Smooth muscle cell (in vitro differentiated cells): Measurements from ENCODE around the gene PSMG3. TPM values are rescaled to one million over a fixed set of nuclear protein-coding genes. Genes with fewer than 3 reads are reported as not detected.

Experiments used
- DNase-seq: peaks from one replicate; lab custom pipeline; 2025; ENCODE audit not compliant: unreplicated experiment; lab: John Stamatoyannopoulos, UW
- H2AFZ ChIP-seq: fragments of 200-600 bp; sonication (generic); 2 replicates; pipeline ENCODE4 v1.6.0; 2016; ENCODE audit warnings: antibody characterized with exemption, low read depth, mild to moderate bottlenecking
- H3F3A ChIP-seq: fragments of 200-600 bp; sonication (generic); 2 replicates; pipeline ENCODE4 v1.6.0; 2017; ENCODE audit warnings: antibody characterized with exemption, low read depth
- H3K27ac ChIP-seq: fragments of 200-600 bp; sonication (generic); 2 replicates; pipeline ENCODE4 v1.5.1; 2016; ENCODE audit warnings: low read depth, mild to moderate bottlenecking
- H3K27me3 ChIP-seq: fragments of 200-600 bp; sonication (generic); 2 replicates; pipeline ENCODE4 v1.6.1; 2016; ENCODE audit warnings: low read depth, mild to moderate bottlenecking
- H3K36me3 ChIP-seq: fragments of 200-600 bp; sonication (generic); 2 replicates; pipeline ENCODE4 v1.5.1; 2016; ENCODE audit warnings: low read depth
- H3K4me1 ChIP-seq: fragments of 200-600 bp; sonication (generic); 2 replicates; pipeline ENCODE4 v1.5.1; 2016; ENCODE audit warnings: low read depth
- H3K4me2 ChIP-seq: fragments of 200-600 bp; sonication (generic); 2 replicates; pipeline ENCODE4 v1.6.0; 2016; ENCODE audit warnings: mild to moderate bottlenecking
- H3K4me3 ChIP-seq: fragments of 200-600 bp; sonication (generic); 2 replicates; pipeline ENCODE4 v1.5.1; 2016; ENCODE audit warnings: mild to moderate bottlenecking
- H3K79me2 ChIP-seq: fragments of 200-600 bp; sonication (generic); 2 replicates; pipeline ENCODE4 v1.6.0; 2016; ENCODE audit warnings: low read depth, mild to moderate bottlenecking
- H3K9ac ChIP-seq: fragments of 200-600 bp; sonication (generic); 2 replicates; pipeline ENCODE4 v1.6.0; 2016; ENCODE audit warnings: low read depth
- H3K9me3 ChIP-seq: fragments of 200-600 bp; sonication (generic); replicated peaks from 2 replicates; pipeline ENCODE4 v1.5.1; 2016; ENCODE audit warnings: low read depth
- H4K20me1 ChIP-seq: fragments of 200-600 bp; sonication (generic); 2 replicates; pipeline ENCODE4 v1.6.0; 2016; ENCODE audit warnings: low read depth
- CTCF ChIP-seq: fragments of 200-600 bp; sonication (generic); IDR thresholded peaks from 2 replicates; pipeline ENCODE4 v1.5.1; 2017; ENCODE audit warnings: borderline replicate concordance, mild to moderate bottlenecking, antibody characterized with exemption; ENCODE audit not compliant: insufficient read depth, poor library complexity, severe bottlenecking
- WGBS: methylation state at CpG from one replicate; pipeline ENCODE4 v1.1.7; 2016; ENCODE audit warnings: low lambda C conversion rate; 5-methylcytosine and 5-hydroxymethylcytosine counted together
- polyA plus RNA-seq: library from polyadenylated mRNA; unstranded; fragments of >200 nt; fragmentation: Nextera tagmentation; extraction: Ambion mirVana; gene quantifications from 2 replicates; pipeline ENCODE4 v1.2.1, GENCODE V29; 2016
- total RNA-seq: library from RNA; depleted of rRNA; stranded (reverse); fragments of >200 nt; gene quantifications from 2 replicates; pipeline ENCODE4 v1.2.3, GENCODE V29; 2014

Gene PSMG3
- total and polyA plus RNA-seq, 2 experiments from 2014 or later, result 24.5 to 45.3 TPM

GRCh38 chr7:1533547-1534329 lies 36.1 kb downstream of the PSMG3 start:
- Histone ChIP-seq H3K4me3 (no peak overlapping the region), H3K9me3 (no peaks in the 10 kb centered on the region), H3K36me3 (no peaks in the 10 kb centered on the region), H3F3A (peaks cover 13% of the 10 kb centered on the region), H3K27ac (peak overlapping the region; percentile 97), H3K9ac (peak overlapping the region; percentile 85), H3K79me2 (peaks cover 41% of the 10 kb centered on the region), H4K20me1 (peaks cover 27% of the 10 kb centered on the region), H3K4me1 (peaks cover 16% of the 10 kb centered on the region), H3K4me2 (peak overlapping the region; percentile 85), H3K27me3 (no peaks in the 10 kb centered on the region), H2AFZ (no peak overlapping the region)
- TF ChIP-seq CTCF, result no peak
- peak; percentile 20 for DNase-seq
- WGBS, result 62% methylated on average over 19 of the region's 24 CpGs

DNA sequence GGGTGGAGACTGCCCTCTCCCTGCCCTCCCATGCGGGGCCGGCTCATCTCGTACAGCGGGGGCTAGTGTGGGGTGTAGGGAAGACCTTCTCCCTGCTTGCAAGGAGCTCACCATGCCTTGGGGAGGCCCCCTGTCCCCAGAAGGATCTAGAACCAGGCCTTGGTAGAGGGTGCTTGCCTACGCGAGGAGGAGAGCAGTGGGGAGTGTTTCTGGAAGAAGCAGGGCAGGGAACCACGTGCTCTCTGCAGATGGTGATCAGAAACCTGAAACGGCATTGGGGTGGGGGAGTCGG lies 36.6 kb downstream of the PSMG3 start:
- Histone ChIP-seq H3K36me3 (no peaks in the 10 kb centered on the region), H3K9me3 (no peaks in the 10 kb centered on the region), H3F3A (peaks cover 13% of the 10 kb centered on the region), H3K27ac (peak overlapping the region; percentile 97), H3K79me2 (peaks cover 36% of the 10 kb centered on the region), H3K4me2 (peak overlapping the region; percentile 85), H3K9ac (peak overlapping the region; percentile 85), H3K4me3 (peak overlapping the region; percentile 49), H3K27me3 (no peaks in the 10 kb centered on the region), H3K4me1 (peaks cover 16% of the 10 kb centered on the region), H2AFZ (no peak overlapping the region), H4K20me1 (peaks cover 27% of the 10 kb centered on the region)
- TF ChIP-seq CTCF, result no peak
- no peak for DNase-seq
- 67% methylated on average over 9 of the region's 9 CpGs for WGBS

GRCh38 chr7:1532456-1533254 lies 37.2 kb downstream of the PSMG3 start:
- Histone ChIP-seq H3K4me3 (peak overlapping the region; percentile 49), H3K9me3 (no peaks in the 10 kb centered on the region), H4K20me1 (peaks cover 27% of the 10 kb centered on the region), H3K27ac (peak overlapping the region; percentile 97), H3K9ac (peak overlapping the region; percentile 85), H3K4me2 (peak overlapping the region; percentile 85), H3K4me1 (peaks cover 12% of the 10 kb centered on the region), H3K27me3 (no peaks in the 10 kb centered on the region), H2AFZ (no peak overlapping the region), H3F3A (peaks cover 13% of the 10 kb centered on the region), H3K79me2 (peaks cover 30% of the 10 kb centered on the region), H3K36me3 (no peaks in the 10 kb centered on the region)
- peak; percentile 43 for DNase-seq
- WGBS, result 16% methylated on average over 36 of the region's 36 CpGs
- no peak for TF ChIP-seq CTCF
